Neural progenitor cell (in vitro differentiated cells): Measurements from ENCODE around the gene PLIN4. TPM values are rescaled to one million over a fixed set of nuclear protein-coding genes. Genes with fewer than 3 reads are reported as not detected.
A peak's percentile ranks its signal among the peaks of the same experiment; 100 is the strongest.

Experiments used
- DNase-seq: peaks from one replicate; pipeline ENCODE4 v3.0.0-alpha.2; 2016; ENCODE audit warnings: low spot score
- H2AFZ ChIP-seq: fragments of 200-600 bp; sonication (generic); replicated peaks from 2 replicates; pipeline ENCODE4 v1.6.1; 2016; ENCODE audit warnings: antibody characterized with exemption
- H3F3A ChIP-seq: fragments of 200-600 bp; sonication (generic); 2 replicates; pipeline ENCODE4 v1.6.1; 2016; ENCODE audit warnings: antibody characterized with exemption, low read depth
- H3K27ac ChIP-seq: fragments of 200-600 bp; sonication (generic); 2 replicates; pipeline ENCODE4 v1.5.1; 2016; ENCODE audit warnings: mild to moderate bottlenecking
- H3K27me3 ChIP-seq: fragments of 200-600 bp; sonication (generic); 2 replicates; pipeline ENCODE4 v1.6.1; 2016; ENCODE audit warnings: mild to moderate bottlenecking, moderate library complexity
- H3K36me3 ChIP-seq: fragments of 200-600 bp; sonication (generic); 2 replicates; pipeline ENCODE4 v1.5.1; 2016
- H3K4me1 ChIP-seq: fragments of 200-600 bp; sonication (generic); 2 replicates; pipeline ENCODE4 v1.6.1; 2016; ENCODE audit warnings: mixed run types
- H3K4me2 ChIP-seq: fragments of 200-600 bp; sonication (generic); 2 replicates; pipeline ENCODE4 v1.6.1; 2016
- H3K4me3 ChIP-seq: fragments of 200-600 bp; sonication (generic); 2 replicates; pipeline ENCODE4 v1.5.1; 2016
- H3K79me2 ChIP-seq: fragments of 200-600 bp; sonication (generic); 2 replicates; pipeline ENCODE4 v1.6.1; 2016; ENCODE audit warnings: low read depth
- H3K9ac ChIP-seq: fragments of 200-600 bp; sonication (generic); 2 replicates; pipeline ENCODE4 v1.6.1; 2016
- H3K9me3 ChIP-seq: fragments of 200-600 bp; sonication (generic); 2 replicates; pipeline ENCODE4 v1.5.1; 2016; ENCODE audit warnings: low read depth
- H4K20me1 ChIP-seq: fragments of 200-600 bp; sonication (generic); 2 replicates; pipeline ENCODE4 v1.6.1; 2016; ENCODE audit warnings: low read depth
- H3K27ac Mint-ChIP-seq: 3 replicates; pipeline ENCODE4 v1.8.0; 2021; ENCODE audit warnings: mixed read lengths
- H3K27me3 Mint-ChIP-seq: 2 replicates; pipeline ENCODE4 v1.8.0; 2022; ENCODE audit warnings: low read depth, mild to moderate bottlenecking, inconsistent platforms, moderate library complexity, mixed read lengths; ENCODE audit not compliant: insufficient read depth
- H3K36me3 Mint-ChIP-seq: 3 replicates; pipeline ENCODE4 v1.8.0; 2021; ENCODE audit warnings: mixed read lengths
- H3K4me1 Mint-ChIP-seq: 3 replicates; pipeline ENCODE4 v1.8.0; 2021; ENCODE audit warnings: mixed read lengths
- H3K4me3 Mint-ChIP-seq: 3 replicates; pipeline ENCODE4 v1.8.0; 2021; ENCODE audit warnings: mild to moderate bottlenecking, moderate library complexity, mixed read lengths
- H3K9me3 Mint-ChIP-seq: 3 replicates; pipeline ENCODE4 v1.8.0; 2020; ENCODE audit warnings: mixed read lengths
- EZH2 ChIP-seq: fragments of 200-600 bp; sonication (generic); IDR thresholded peaks from 2 replicates; pipeline ENCODE4 v1.6.1; 2017; ENCODE audit warnings: antibody characterized with exemption, mild to moderate bottlenecking, moderate library complexity
- EZH2phosphoT487 ChIP-seq: fragments of 200-600 bp; sonication (generic); IDR thresholded peaks from 2 replicates; pipeline ENCODE4 v1.6.1; 2017; ENCODE audit warnings: antibody characterized with exemption
- total RNA-seq: library from RNA; depleted of rRNA; stranded (reverse); fragments of >200 nt; gene quantifications from 2 replicates; pipeline ENCODE4 v1.2.3, GENCODE V29; 2015; ENCODE audit warnings: low replicate concordance
- TF ChIP-seq, protein P1 (sequence below): fragments of 200-600 bp; sonication (generic); IDR thresholded peaks from 2 replicates; pipeline ENCODE4 v1.5.1; 2017; ENCODE audit warnings: antibody characterized with exemption, mild to moderate bottlenecking

Gene PLIN4
- total RNA-seq, 1 donor from 2014 or later: not detected

DNA sequence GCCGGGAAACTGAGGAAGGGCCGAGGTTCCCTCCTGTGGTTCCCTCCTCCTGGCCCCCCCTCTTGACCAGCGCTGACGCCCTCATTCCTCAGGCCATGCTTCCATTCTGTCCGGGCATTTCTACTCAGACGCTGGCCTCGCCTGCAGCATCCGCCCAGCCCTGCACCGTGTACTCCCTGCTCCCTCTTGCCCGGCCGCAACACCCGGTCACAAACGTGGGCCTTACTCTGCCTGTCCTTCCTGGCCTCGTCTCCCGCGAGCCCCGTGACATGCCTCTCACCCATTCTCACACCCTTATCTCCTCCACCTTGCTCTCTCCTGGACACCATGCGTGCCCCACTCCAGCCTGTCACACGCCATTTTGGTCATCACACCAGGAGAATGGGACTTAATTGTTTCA is 34.9 kb downstream of the PLIN4 start:
- H3K4me3 ChIP-seq: no peak overlapping the region
- no peak for DNase-seq
- Mint-ChIP-seq H3K9me3 (no peaks in the 10 kb centered on the region), H3K4me3 (peak overlapping the region; percentile 19), H3K4me1 (no peaks in the 10 kb centered on the region), H3K36me3 (peaks cover 8% of the 10 kb centered on the region), H3K27me3 (no peaks in the 10 kb centered on the region), H3K27ac (peak overlapping the region; percentile 12)
- peaks cover 39% of the 10 kb centered on the region for H4K20me1 ChIP-seq
- no peak overlapping the region for H2AFZ ChIP-seq
- H3K27me3 ChIP-seq: no peaks in the 10 kb centered on the region
- no peak overlapping the region for H3K27ac ChIP-seq
- TF ChIP-seq, protein P1, sequence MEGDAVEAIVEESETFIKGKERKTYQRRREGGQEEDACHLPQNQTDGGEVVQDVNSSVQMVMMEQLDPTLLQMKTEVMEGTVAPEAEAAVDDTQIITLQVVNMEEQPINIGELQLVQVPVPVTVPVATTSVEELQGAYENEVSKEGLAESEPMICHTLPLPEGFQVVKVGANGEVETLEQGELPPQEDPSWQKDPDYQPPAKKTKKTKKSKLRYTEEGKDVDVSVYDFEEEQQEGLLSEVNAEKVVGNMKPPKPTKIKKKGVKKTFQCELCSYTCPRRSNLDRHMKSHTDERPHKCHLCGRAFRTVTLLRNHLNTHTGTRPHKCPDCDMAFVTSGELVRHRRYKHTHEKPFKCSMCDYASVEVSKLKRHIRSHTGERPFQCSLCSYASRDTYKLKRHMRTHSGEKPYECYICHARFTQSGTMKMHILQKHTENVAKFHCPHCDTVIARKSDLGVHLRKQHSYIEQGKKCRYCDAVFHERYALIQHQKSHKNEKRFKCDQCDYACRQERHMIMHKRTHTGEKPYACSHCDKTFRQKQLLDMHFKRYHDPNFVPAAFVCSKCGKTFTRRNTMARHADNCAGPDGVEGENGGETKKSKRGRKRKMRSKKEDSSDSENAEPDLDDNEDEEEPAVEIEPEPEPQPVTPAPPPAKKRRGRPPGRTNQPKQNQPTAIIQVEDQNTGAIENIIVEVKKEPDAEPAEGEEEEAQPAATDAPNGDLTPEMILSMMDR: no peak
- TF ChIP-seq EZH2 (no peak), EZH2phosphoT487 (no peak)
- H3F3A ChIP-seq: no peaks in the 10 kb centered on the region
- no peak overlapping the region for H3K4me2 ChIP-seq
- H3K9ac ChIP-seq: no peak overlapping the region
- H3K4me1 ChIP-seq: no peaks in the 10 kb centered on the region
- H3K9me3 ChIP-seq: no peaks in the 10 kb centered on the region
- no peaks in the 10 kb centered on the region for H3K36me3 ChIP-seq
- peaks cover 20% of the 10 kb centered on the region for H3K79me2 ChIP-seq

DNA sequence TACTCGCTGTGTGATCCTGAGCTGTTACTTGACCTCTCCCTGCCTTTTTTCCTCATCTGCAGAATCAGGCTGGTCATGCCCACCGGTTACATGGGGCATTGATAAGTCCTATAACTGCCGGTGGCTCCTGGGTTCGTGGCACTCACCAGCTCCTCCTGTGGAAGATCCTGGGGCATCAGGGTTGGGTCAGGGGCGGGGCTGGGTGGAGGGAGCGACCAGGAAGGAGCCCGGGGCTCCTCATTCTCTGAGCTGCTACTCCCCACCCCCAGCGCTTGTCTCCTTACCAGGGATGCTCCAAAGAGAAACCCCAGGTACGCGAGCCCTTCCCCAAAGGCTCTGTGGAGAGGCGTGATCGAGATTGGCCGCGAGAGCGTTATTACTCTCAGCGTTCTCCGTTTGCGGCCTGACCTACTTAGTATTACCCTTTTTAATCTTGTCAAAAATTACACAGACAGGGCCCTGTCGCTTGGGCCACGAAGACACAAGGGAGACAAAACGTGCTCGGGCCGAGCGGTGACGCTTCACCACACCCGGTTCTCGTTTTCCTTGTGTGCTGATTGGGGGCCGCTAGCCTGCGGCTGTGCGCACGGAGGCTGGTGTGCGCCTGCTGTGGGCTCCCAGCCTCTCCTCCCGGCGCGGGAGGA is 35.4 kb downstream of the PLIN4 start:
- Histone ChIP-seq H3K27me3 (no peaks in the 10 kb centered on the region), H2AFZ (no peak overlapping the region), H3K4me1 (no peaks in the 10 kb centered on the region), H3K9ac (no peak overlapping the region), H3F3A (no peaks in the 10 kb centered on the region), H3K79me2 (peaks cover 25% of the 10 kb centered on the region), H3K27ac (no peak overlapping the region), H3K4me3 (no peak overlapping the region), H3K4me2 (no peak overlapping the region), H4K20me1 (peaks cover 42% of the 10 kb centered on the region), H3K36me3 (no peaks in the 10 kb centered on the region), H3K9me3 (no peaks in the 10 kb centered on the region)
- Mint-ChIP-seq H3K4me3 (no peak overlapping the region), H3K27me3 (no peaks in the 10 kb centered on the region), H3K27ac (no peak overlapping the region), H3K9me3 (no peaks in the 10 kb centered on the region), H3K36me3 (peaks cover 10% of the 10 kb centered on the region), H3K4me1 (no peaks in the 10 kb centered on the region)
- TF ChIP-seq EZH2phosphoT487: no peak
- TF ChIP-seq EZH2: no peak
- TF ChIP-seq, protein P1: no peak
- no peak for DNase-seq

DNA sequence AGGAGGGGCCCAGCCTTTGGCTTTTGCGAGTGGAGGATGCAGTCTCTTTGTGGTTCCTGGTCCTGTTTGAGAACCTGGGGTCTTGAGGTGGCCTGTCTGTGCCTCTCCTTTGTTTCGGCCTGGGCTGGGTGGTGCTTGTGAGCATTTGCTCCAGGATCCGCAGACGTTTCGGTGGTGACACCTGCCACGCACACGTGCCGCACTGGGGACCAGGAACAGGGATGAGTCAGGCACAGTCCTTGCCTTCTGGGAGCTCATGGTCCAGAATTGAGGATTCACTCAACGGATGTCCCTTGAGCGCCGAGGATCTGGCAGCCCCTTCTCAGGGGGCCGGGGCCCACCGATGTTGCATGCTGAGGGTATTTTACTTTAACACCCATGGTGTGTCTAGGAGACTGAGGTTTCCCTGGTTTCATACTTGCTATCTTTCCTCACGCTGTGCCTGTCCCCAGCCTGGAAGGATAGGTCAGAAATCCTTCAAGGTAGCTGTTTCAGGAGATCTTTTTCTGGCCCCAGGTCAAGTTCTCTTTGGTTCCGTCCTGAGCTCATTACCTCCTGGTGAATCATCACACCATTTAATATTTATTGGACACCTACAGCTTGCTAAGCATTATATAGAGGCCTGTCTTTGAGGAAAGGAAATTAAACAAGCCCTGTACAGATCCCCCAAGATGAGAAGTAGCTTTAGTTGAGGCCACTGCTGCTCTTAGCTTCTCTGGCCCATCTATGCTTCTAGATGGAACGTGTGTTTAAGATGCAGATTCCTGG is 41.1 kb downstream of the PLIN4 start:
- H3K4me1 Mint-ChIP-seq: peaks cover 8% of the 10 kb centered on the region
- no peaks in the 10 kb centered on the region for H3K36me3 ChIP-seq
- H3K27me3 Mint-ChIP-seq: no peaks in the 10 kb centered on the region
- TF ChIP-seq EZH2 (no peak), EZH2phosphoT487 (no peak)
- TF ChIP-seq, protein P1: no peak
- no peaks in the 10 kb centered on the region for H3K9me3 ChIP-seq
- H3K4me1 ChIP-seq: peaks cover 5% of the 10 kb centered on the region
- no peak overlapping the region for H3K4me2 ChIP-seq
- H3K9me3 Mint-ChIP-seq: no peaks in the 10 kb centered on the region
- H3K4me3 Mint-ChIP-seq: no peak overlapping the region
- peaks cover 74% of the 10 kb centered on the region for H3K79me2 ChIP-seq
- peaks cover 8% of the 10 kb centered on the region for H3K36me3 Mint-ChIP-seq
- H3K27ac ChIP-seq: no peak overlapping the region
- DNase-seq: no peak
- no peak overlapping the region for H3K27ac Mint-ChIP-seq
- H2AFZ ChIP-seq: no peak overlapping the region
- no peak overlapping the region for H3K4me3 ChIP-seq
- H4K20me1 ChIP-seq: peaks cover 50% of the 10 kb centered on the region
- H3K27me3 ChIP-seq: no peaks in the 10 kb centered on the region
- H3F3A ChIP-seq: peaks cover 10% of the 10 kb centered on the region
- H3K9ac ChIP-seq: no peak overlapping the region
